Measurements from ENCODE around the gene PAPSS1. TPM values are rescaled to one million over a fixed set of nuclear protein-coding genes. Genes with fewer than 3 reads are reported as not detected.

PAPSS1 gene
- polyA plus RNA-seq, 1 of the 3 experiments (the other 2 are of a cell fraction): 70.1 TPM

DNA sequence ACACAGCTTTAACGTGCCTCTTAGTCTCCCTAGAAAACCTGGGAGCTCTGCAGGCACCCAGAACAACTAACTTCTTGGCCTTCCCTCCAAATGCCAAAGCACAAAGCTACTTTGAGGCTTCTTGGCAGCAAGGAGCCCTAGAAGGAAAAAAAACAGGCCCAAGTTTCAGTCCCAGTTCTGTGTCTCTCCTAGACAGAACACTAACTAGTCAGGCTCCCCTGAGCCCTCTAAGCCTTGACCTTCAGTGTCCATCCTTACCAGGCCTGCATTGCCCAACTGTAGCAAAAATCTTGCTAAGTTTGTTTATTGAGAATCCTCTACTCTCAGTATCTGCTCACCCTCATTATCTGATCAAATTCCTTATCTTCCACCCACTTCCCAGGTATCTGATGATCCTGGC lies 79.2 kb downstream of the PAPSS1 start:
- CTCF ChIA-PET: no interaction called here
- DNase-seq: no peak
- 50% methylated on average over 1 of the region's 1 CpG for WGBS (ENCODE audit: low lambda C conversion rate)

GRCh38 chr4:107640197-107640596 lies 79.8 kb downstream of the PAPSS1 start:
- peaks cover 4 to 28% of the 10 kb centered on the region in 2 experiments for H3K36me3 ChIP-seq (replicated peaks in 1 of 2; ENCODE audit: control insufficient read depth in 1 of 2, insufficient read depth in 2 of 2, low read length in 1 of 2)
- POLR2A ChIA-PET: no interaction called here
- peaks cover 11% of the 10 kb centered on the region for H3K79me2 ChIP-seq (ENCODE audit: insufficient read depth)
- 98% methylated on average over 2 of the region's 2 CpGs for WGBS (ENCODE audit: low lambda C conversion rate)
- DNase-seq: no peak
- H4K20me1 ChIP-seq (ENCODE audit: insufficient read depth): no peaks in the 10 kb centered on the region
- no peak overlapping the region for H3K4me2 ChIP-seq
- H3K4me3 ChIP-seq (ENCODE audit: low read depth in 2 of 2, low read length in 1 of 2): no peak overlapping the region
- no peak for TF ChIP-seq SIN3A (IDR thresholded peaks at IDR 0.05; ENCODE audit: borderline replicate concordance, low read depth, low read length)
- TF ChIP-seq YY1 (IDR thresholded peaks at IDR 0.05; ENCODE audit: low read depth): no peak
- no peak for TF ChIP-seq NFIC (IDR thresholded peaks at IDR 0.05; ENCODE audit: borderline replicate concordance)
- TF ChIP-seq ELF1 (IDR thresholded peaks at IDR 0.05): no peak
- TF ChIP-seq ZBTB33 (IDR thresholded peaks at IDR 0.05; ENCODE audit: borderline replicate concordance, low read depth): no peak
- no peak for TF ChIP-seq TEAD4 (IDR thresholded peaks at IDR 0.05; ENCODE audit: borderline replicate concordance, insufficient read depth)
- TF ChIP-seq, protein P1, sequence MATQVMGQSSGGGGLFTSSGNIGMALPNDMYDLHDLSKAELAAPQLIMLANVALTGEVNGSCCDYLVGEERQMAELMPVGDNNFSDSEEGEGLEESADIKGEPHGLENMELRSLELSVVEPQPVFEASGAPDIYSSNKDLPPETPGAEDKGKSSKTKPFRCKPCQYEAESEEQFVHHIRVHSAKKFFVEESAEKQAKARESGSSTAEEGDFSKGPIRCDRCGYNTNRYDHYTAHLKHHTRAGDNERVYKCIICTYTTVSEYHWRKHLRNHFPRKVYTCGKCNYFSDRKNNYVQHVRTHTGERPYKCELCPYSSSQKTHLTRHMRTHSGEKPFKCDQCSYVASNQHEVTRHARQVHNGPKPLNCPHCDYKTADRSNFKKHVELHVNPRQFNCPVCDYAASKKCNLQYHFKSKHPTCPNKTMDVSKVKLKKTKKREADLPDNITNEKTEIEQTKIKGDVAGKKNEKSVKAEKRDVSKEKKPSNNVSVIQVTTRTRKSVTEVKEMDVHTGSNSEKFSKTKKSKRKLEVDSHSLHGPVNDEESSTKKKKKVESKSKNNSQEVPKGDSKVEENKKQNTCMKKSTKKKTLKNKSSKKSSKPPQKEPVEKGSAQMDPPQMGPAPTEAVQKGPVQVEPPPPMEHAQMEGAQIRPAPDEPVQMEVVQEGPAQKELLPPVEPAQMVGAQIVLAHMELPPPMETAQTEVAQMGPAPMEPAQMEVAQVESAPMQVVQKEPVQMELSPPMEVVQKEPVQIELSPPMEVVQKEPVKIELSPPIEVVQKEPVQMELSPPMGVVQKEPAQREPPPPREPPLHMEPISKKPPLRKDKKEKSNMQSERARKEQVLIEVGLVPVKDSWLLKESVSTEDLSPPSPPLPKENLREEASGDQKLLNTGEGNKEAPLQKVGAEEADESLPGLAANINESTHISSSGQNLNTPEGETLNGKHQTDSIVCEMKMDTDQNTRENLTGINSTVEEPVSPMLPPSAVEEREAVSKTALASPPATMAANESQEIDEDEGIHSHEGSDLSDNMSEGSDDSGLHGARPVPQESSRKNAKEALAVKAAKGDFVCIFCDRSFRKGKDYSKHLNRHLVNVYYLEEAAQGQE (IDR thresholded peaks at IDR 0.05; ENCODE audit: low read depth, low read length): no peak
- H3K9ac ChIP-seq: no peak overlapping the region
- CTCF ChIA-PET: interaction anchor here (0.9 kb wide), 1 partner anchor 26 kb away, joined by 3 read pairs; no protein-coding TSS in a partner anchor
- H3K27me3 ChIP-seq (ENCODE audit: insufficient read depth): no peaks in the 10 kb centered on the region
- no peaks in the 10 kb centered on the region for H3K9me3 ChIP-seq
- H2AFZ ChIP-seq (ENCODE audit: low read depth): no peak overlapping the region
- no peaks in the 10 kb centered on the region for H3K4me1 ChIP-seq (ENCODE audit: control insufficient read depth in 1 of 2, insufficient read depth in 2 of 2, low read depth in 1 of 2, low read length in 1 of 2)
- H3K27ac ChIP-seq (ENCODE audit: low read depth in 2 of 2, low read length in 1 of 2): no peak overlapping the region
- no peaks in the 10 kb centered on the region for H3K9me2 ChIP-seq
- no peaks in the 10 kb centered on the region for H3F3A ChIP-seq (replicated peaks; ENCODE audit: insufficient read depth)

More for the DNA sequence above, 79.2 kb downstream of the PAPSS1 start:
- POLR2A ChIA-PET: no interaction called here
- Histone ChIP-seq H4K20me1 (ENCODE audit: insufficient read depth) (no peaks in the 10 kb centered on the region), H3K9me3 (no peaks in the 10 kb centered on the region), H3K79me2 (ENCODE audit: insufficient read depth) (peaks cover 11% of the 10 kb centered on the region), H3K4me1 (ENCODE audit: control insufficient read depth in 1 of 2, insufficient read depth in 2 of 2, low read depth in 1 of 2, low read length in 1 of 2) (no peaks in the 10 kb centered on the region), H3F3A (replicated peaks; ENCODE audit: insufficient read depth) (no peaks in the 10 kb centered on the region), H3K9ac (no peak overlapping the region), H3K4me2 (no peak overlapping the region), H2AFZ (ENCODE audit: low read depth) (no peak overlapping the region), H3K4me3 (ENCODE audit: low read depth in 2 of 2, low read length in 1 of 2) (no peak overlapping the region), H3K9me2 (no peaks in the 10 kb centered on the region), H3K36me3 (replicated peaks in 1 of 2; ENCODE audit: control insufficient read depth in 1 of 2, insufficient read depth in 2 of 2, low read length in 1 of 2) (peaks cover 4 to 30% of the 10 kb centered on the region in 2 experiments), H3K27ac (ENCODE audit: low read depth in 2 of 2, low read length in 1 of 2) (no peak overlapping the region), H3K27me3 (ENCODE audit: insufficient read depth) (no peaks in the 10 kb centered on the region)
- TF ChIP-seq TEAD4 (IDR thresholded peaks at IDR 0.05; ENCODE audit: borderline replicate concordance, insufficient read depth) (no peak), EP300 (IDR thresholded peaks at IDR 0.05; ENCODE audit: borderline replicate concordance in 1 of 2, low read depth in 1 of 2, low read length in 1 of 2) (no peak), ELF1 (IDR thresholded peaks at IDR 0.05) (no peak), GABPA (IDR thresholded peaks at IDR 0.05; ENCODE audit: low read depth) (no peak)
- TF ChIP-seq, protein P2, sequence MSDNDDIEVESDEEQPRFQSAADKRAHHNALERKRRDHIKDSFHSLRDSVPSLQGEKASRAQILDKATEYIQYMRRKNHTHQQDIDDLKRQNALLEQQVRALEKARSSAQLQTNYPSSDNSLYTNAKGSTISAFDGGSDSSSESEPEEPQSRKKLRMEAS (IDR thresholded peaks at IDR 0.05; ENCODE audit: low read depth): no peak
- TF ChIP-seq, protein P3, sequence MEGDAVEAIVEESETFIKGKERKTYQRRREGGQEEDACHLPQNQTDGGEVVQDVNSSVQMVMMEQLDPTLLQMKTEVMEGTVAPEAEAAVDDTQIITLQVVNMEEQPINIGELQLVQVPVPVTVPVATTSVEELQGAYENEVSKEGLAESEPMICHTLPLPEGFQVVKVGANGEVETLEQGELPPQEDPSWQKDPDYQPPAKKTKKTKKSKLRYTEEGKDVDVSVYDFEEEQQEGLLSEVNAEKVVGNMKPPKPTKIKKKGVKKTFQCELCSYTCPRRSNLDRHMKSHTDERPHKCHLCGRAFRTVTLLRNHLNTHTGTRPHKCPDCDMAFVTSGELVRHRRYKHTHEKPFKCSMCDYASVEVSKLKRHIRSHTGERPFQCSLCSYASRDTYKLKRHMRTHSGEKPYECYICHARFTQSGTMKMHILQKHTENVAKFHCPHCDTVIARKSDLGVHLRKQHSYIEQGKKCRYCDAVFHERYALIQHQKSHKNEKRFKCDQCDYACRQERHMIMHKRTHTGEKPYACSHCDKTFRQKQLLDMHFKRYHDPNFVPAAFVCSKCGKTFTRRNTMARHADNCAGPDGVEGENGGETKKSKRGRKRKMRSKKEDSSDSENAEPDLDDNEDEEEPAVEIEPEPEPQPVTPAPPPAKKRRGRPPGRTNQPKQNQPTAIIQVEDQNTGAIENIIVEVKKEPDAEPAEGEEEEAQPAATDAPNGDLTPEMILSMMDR (IDR thresholded peaks at IDR 0.05): no peak

Measured in SK-N-SH (cell line).